Calu3 (cell line): ENCODE measurements around the gene TM7SF2. TPM values are rescaled to one million over a fixed set of nuclear protein-coding genes. Genes with fewer than 3 reads are reported as not detected.

ENCODE experiments used
- BruUV-seq: library from RNA; stranded (reverse); fragments of 400-500 nt; replicated peaks from 2 replicates; lab custom pipeline; 2021; lab: Mats Ljungman, UMichigan
- CTCF ChIA-PET: fragments of 300-600 bp; sonication (Branson Sonifier 250); formaldehyde crosslinking; loops from one replicate; lab custom pipeline; 2022; ENCODE audit warnings: antibody characterized with exemption; lab: Charles Lee
- DNase-seq: peaks from one replicate; pipeline ENCODE4 v3.0.0; 2022
- H3K27ac Mint-ChIP-seq: one replicate; pipeline ENCODE4 v1.8.0; 2022; ENCODE audit warnings: mixed read lengths; ENCODE audit not compliant: unreplicated experiment
- H3K27me3 Mint-ChIP-seq: one replicate; pipeline ENCODE4 v1.8.0; 2022; ENCODE audit warnings: mixed read lengths; ENCODE audit not compliant: unreplicated experiment
- H3K36me3 Mint-ChIP-seq: one replicate; pipeline ENCODE4 v1.8.0; 2022; ENCODE audit warnings: mild to moderate bottlenecking, moderate library complexity, mixed read lengths; ENCODE audit not compliant: insufficient read depth, unreplicated experiment
- H3K4me1 Mint-ChIP-seq: one replicate; pipeline ENCODE4 v1.8.0; 2022; ENCODE audit warnings: mild to moderate bottlenecking, low read depth, mixed read lengths; ENCODE audit not compliant: unreplicated experiment
- H3K4me3 Mint-ChIP-seq: one replicate; pipeline ENCODE4 v1.8.0; 2022; ENCODE audit warnings: mild to moderate bottlenecking, low read depth, moderate library complexity, mixed read lengths; ENCODE audit not compliant: unreplicated experiment
- H3K9me3 Mint-ChIP-seq: one replicate; pipeline ENCODE4 v1.8.0; 2022; ENCODE audit warnings: low read depth, mixed read lengths; ENCODE audit not compliant: unreplicated experiment
- CTCF ChIP-seq: fragments of 200-600 bp; IDR thresholded peaks from one replicate; pipeline ENCODE4 v1.8.0; 2022; ENCODE audit warnings: antibody characterized with exemption; ENCODE audit not compliant: unreplicated experiment
- intact Hi-C: fragments of 100-400 bp; cut with micrococcal nuclease; formaldehyde crosslinking; loops from one replicate; pipeline ENCODE4 v1.10.0; 2022; ENCODE audit not compliant: unreplicated experiment
- total RNA-seq: library from RNA; stranded (reverse); gene quantifications from 2 replicates; pipeline ENCODE4 v1.2.3, GENCODE V29; 2022

TM7SF2 gene
- total RNA-seq, 1 experiment from 2014 or later, result 41.2 TPM

GRCh38 chr11:65125197-65126056 lies 13.8 kb downstream of the TM7SF2 start:
- CTCF ChIA-PET, result no interaction called here
- BruUV-seq, result no TSS peak
- H3K4me1 Mint-ChIP-seq, result peaks cover 16% of the 10 kb centered on the region
- no peak overlapping the region for H3K27ac Mint-ChIP-seq
- no peak for DNase-seq
- H3K27me3 Mint-ChIP-seq, result no peaks in the 10 kb centered on the region
- no peak for TF ChIP-seq CTCF
- H3K36me3 Mint-ChIP-seq, result peaks cover 85% of the 10 kb centered on the region
- H3K4me3 Mint-ChIP-seq, result no peak overlapping the region
- intact Hi-C loops, result no loop called here
- H3K9me3 Mint-ChIP-seq, result no peaks in the 10 kb centered on the region

- DNase-seq, result no peak
- intact Hi-C loops, result no loop called here
- no peak for TF ChIP-seq CTCF
- no peak overlapping the region for H3K27ac Mint-ChIP-seq
- CTCF ChIA-PET, result no interaction called here
- peaks cover 8% of the 10 kb centered on the region for H3K4me1 Mint-ChIP-seq
- no TSS peak for BruUV-seq
- peaks cover 85% of the 10 kb centered on the region for H3K36me3 Mint-ChIP-seq
- H3K9me3 Mint-ChIP-seq, result no peaks in the 10 kb centered on the region
- H3K4me3 Mint-ChIP-seq, result no peak overlapping the region
- H3K27me3 Mint-ChIP-seq, result no peaks in the 10 kb centered on the region
These were observed 15.1 kb downstream of the TM7SF2 start for GRCh38 chr11:65126624-65127274.

GRCh38 chr11:65127473-65128181 lies 16.0 kb downstream of the TM7SF2 start:
- Mint-ChIP-seq H3K9me3 (no peaks in the 10 kb centered on the region), H3K4me1 (peaks cover 10% of the 10 kb centered on the region), H3K4me3 (no peak overlapping the region), H3K27ac (no peak overlapping the region), H3K27me3 (no peaks in the 10 kb centered on the region), H3K36me3 (peaks cover 85% of the 10 kb centered on the region)
- intact Hi-C loops, result no loop called here
- BruUV-seq, result no TSS peak
- CTCF ChIA-PET, result no interaction called here
- DNase-seq, result no peak
- no peak for TF ChIP-seq CTCF
